Pericardium fibroblast (primary cell): ENCODE results near the gene TMEM17. TPM values are rescaled to one million over a fixed set of nuclear protein-coding genes. Genes with fewer than 3 reads are reported as not detected.

ENCODE experiments used
- total RNA-seq: library from RNA; depleted of rRNA; stranded (reverse); fragments of >200 nt; gene quantifications from 2 replicates; pipeline ENCODE4 v1.2.3, GENCODE V29; 2015

TMEM17 gene
- total RNA-seq = 1.1 and 1.3 TPM in 2 replicates

GRCh38 chr2:62505750-62506420 lies at the start of gene TMEM17:
TSS of gene TMEM17 (minus strand) at chr2:62506195. CDS start at chr2:62506129, 66 bp downstream.

Other genes with a start within 250 kb of the TMEM17 start
- gene EHBP1, start 199.5 kb upstream of the TMEM17 start, total RNA-seq = 53.2 and 72.3 TPM in 2 replicates